ENCODE results near the gene CHST5. TPM values are rescaled to one million over a fixed set of nuclear protein-coding genes. Genes with fewer than 3 reads are reported as not detected.
A peak's percentile ranks its signal among the peaks of the same experiment; 100 is the strongest.

The CHST5 gene
- total and polyA plus RNA-seq, 2 of the 8 experiments (the other 6 are each of a cell fraction or from before 2014, with no cell fraction given) = 0.13 to 0.23 TPM

DNA sequence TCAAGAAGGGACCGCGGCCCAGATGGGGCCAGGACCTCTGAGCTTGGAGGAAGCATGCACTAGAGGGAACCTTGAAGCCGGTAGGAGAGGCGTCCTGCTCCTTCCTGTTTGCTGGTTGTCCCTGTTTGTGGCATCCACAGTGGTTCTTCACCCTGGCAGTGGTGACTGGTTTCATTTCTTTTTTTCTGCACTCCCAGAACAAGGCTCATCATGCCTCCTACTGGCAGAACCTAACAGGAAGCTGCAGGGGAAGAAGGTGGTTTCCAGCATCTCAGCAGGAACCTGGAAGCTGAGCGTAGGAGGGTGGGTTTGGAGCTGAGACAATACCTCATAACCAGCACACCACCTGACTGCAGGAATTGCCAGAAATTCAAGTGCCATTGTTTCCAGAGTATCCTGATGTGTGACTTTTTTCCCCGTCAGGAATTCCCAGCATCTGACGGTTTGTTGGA, 14.3 kb upstream of the CHST5 start:
- H3K14ac ChIP-seq (ENCODE audit: insufficient read length) = no peak overlapping the region
- peaks cover 0 to 5% (median 0%) of the 10 kb centered on the region in 4 experiments; a peak in 5 of 7 replicates for H3K4me1 ChIP-seq (replicated peaks in 1 of 4; ENCODE audit: control insufficient read depth in 3 of 4, insufficient read depth in 4 of 4, low read length in 3 of 4)
- ChIA-PET CTCF (ENCODE audit: partially characterized antibody) (interaction anchor here (0.7 to 12.7 kb wide), 27 partner anchors 9 to 158 kb away, joined by 3 to 158 read pairs (median 4); partner anchors contain the start of genes CFDP1, CHST5 and TMEM170A), POLR2A (ENCODE audit: partially characterized antibody) (interaction anchor here (0.8 to 2.1 kb wide), 9 partner anchors 9 to 117 kb away, joined by 3 to 7 read pairs (median 5); partner anchors contain the start of genes CFDP1, GABARAPL2 and TERF2IP)
- H3K79me1 ChIP-seq (ENCODE audit: low read depth, low read length) = no peaks in the 10 kb centered on the region
- DNase-seq (ENCODE audit: low read depth in 1 of 2, low spot score in 2 of 2) = peak in 1 of 2 experiments; percentile 58
- no peak overlapping the region for H2BK5ac ChIP-seq (ENCODE audit: low read depth, low read length)
- H3K36me3 ChIP-seq (ENCODE audit: control insufficient read depth in 2 of 4, insufficient read depth in 4 of 4, low read length in 3 of 4) = no peaks in the 10 kb centered on the region
- H3K4me2 ChIP-seq (ENCODE audit: insufficient read depth in 1 of 2, low read depth in 2 of 2, low read length in 2 of 2) = peak overlapping the region; percentile 2 to 50; a peak in 2 of 4 replicates
- H4K91ac ChIP-seq (replicated peaks; ENCODE audit: insufficient read length, low read length) = no peak overlapping the region
- no peak overlapping the region for H2BK120ac ChIP-seq (replicated peaks; ENCODE audit: low read depth, low read length)
- no peak overlapping the region for H3K18ac ChIP-seq (ENCODE audit: extremely low read depth, low read length)
- H3K27me3 ChIP-seq (replicated peaks in 1 of 4; ENCODE audit: control insufficient read depth in 3 of 4, extremely low read depth in 1 of 4, insufficient read depth in 3 of 4, low read length in 3 of 4) = no peaks in the 10 kb centered on the region
- no peak overlapping the region for H2AK5ac ChIP-seq (ENCODE audit: low read depth, low read length)
- peak overlapping the region; percentile 72; the same call in 1 of the 2 replicates for H2AFZ ChIP-seq (ENCODE audit: low read length)
- H3K9me3 ChIP-seq (ENCODE audit: insufficient read depth in 2 of 2, low read depth in 1 of 2, low read length in 1 of 2) = no peaks in the 10 kb centered on the region
- no peak overlapping the region for H3K4me3 ChIP-seq (ENCODE audit: extremely low read depth in 1 of 4, insufficient read depth in 2 of 4, low read depth in 3 of 4, low read length in 4 of 4)
- WGBS, 2 experiments (ENCODE audit: extremely low coverage in 1 of 2, insufficient coverage in 1 of 2, insufficient read length in 1 of 2, insufficient replicate concordance in 2 of 2, low coverage in 1 of 2, low lambda C conversion rate in 2 of 2, missing lambda C conversion rate in 1 of 2) = 60% methylated on average over 7 of the region's 7 CpGs; no CpG with 5 or more reads in 1 of the 2 experiments
- H3K9ac ChIP-seq (replicated peaks in 1 of 4; ENCODE audit: extremely low read depth in 1 of 4, low read depth in 3 of 4, low read length in 3 of 4) = no peak overlapping the region
- H3K4ac ChIP-seq (replicated peaks; ENCODE audit: insufficient read length, low read depth, low read length) = no peak overlapping the region
- peak; percentile 86 for FAIRE-seq
- no peak overlapping the region for H3K56ac ChIP-seq (replicated peaks; ENCODE audit: insufficient read length, low read depth, low read length)
- H3K79me2 ChIP-seq (ENCODE audit: control insufficient read depth in 1 of 2, insufficient read depth in 2 of 2, low read length in 2 of 2) = no peaks in the 10 kb centered on the region
- H2BK20ac ChIP-seq (ENCODE audit: low read length) = no peak overlapping the region
- H3K23ac ChIP-seq (ENCODE audit: insufficient read length) = no peak overlapping the region
- no peak overlapping the region for H2BK12ac ChIP-seq (ENCODE audit: low read depth, low read length)
- peak overlapping the region; percentile 65; the same call in 1 of the 2 replicates for H3K27ac ChIP-seq (ENCODE audit: low read depth, low read length)
- H2BK15ac ChIP-seq (ENCODE audit: low read length) = no peak overlapping the region
- H4K8ac ChIP-seq (ENCODE audit: extremely low read depth, insufficient read depth, low read length) = 0 out of 2 replicates have a peak overlapping the region, but pooled peaks have one; percentile 19
- H4K20me1 ChIP-seq (replicated peaks in 1 of 2; ENCODE audit: control insufficient read depth in 1 of 2, insufficient read depth in 2 of 2, low read length in 2 of 2) = no peaks in the 10 kb centered on the region
- no peak overlapping the region for H4K5ac ChIP-seq (ENCODE audit: insufficient read length, low read depth, low read length)
- H3K23me2 ChIP-seq (ENCODE audit: low read depth, low read length) = no peaks in the 10 kb centered on the region; the same call in 1 of the 2 replicates

All from H1 (cell line).